Central memory CD4-positive, alpha-beta T cell (primary cell): Measurements from ENCODE around the gene ICE1.
"Not testable (repeated sequence)": the region's sequence is repeated elsewhere in the genome, so short reads cannot be mapped to it uniquely, and the experiment has no call there.

ENCODE experiments used
- DNase-seq: peaks from one replicate; pipeline ENCODE4 v3.0.0; 2022

ICE1 gene

DNA sequence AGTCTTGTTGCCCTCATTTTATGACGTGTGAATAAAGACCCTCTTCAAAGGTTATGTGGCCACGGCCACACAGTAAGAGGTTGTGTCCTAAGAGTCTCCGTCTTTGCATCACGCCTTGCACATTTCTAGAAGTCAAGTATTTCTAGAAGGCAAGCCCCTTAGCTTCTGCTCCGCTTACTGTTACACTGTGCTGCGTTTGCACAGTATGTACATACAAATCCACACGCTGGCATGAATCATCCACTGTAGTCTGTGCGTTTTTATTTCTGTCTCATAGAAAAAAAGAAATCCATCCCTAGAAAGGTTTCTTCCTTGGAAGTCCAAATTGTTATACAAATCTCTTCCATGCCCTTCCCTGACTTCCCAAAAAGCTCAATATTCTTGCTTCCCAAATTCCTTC, 21.4 kb upstream of the ICE1 start:
- no peak for DNase-seq

DNA sequence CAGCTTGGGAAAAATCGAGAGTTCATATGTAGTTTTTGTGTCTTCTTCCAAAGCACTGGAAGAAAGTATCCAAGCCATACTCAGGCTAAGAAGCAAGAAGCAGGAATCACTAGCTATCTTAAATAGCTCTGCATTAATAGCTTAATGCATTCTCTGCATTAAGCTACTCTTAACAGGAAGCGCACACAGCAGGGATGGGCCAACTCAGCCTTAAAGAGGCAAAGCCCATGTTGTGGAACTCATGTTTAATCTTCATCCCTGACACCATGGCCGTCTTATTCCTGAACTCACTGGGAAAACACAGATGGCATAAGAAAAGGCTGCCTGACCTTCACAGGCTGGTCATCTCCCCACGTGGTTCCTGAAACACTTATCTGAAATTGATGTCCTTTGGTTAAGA, 18.7 kb upstream of the ICE1 start:
- DNase-seq: no peak

DNA sequence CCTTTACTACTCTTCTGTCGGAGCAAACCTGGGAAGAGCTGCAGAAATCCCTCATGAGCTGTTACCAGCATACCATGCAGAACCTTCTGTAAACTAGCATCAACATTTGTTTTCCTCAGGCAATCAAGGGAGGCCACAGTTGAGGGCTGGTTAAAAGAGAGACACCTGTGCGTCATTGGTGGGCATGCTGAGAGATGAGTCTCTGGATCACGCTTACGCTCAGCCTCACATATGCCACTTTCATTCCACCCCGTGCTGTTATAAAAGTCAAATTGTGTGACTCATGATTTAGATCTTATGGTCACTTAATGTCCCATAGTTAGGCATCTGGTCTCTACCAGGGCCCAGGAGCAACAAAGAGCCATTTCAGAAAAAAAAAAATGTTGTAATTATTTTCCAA, 18.1 kb upstream of the ICE1 start:
- DNase-seq: no peak

DNA sequence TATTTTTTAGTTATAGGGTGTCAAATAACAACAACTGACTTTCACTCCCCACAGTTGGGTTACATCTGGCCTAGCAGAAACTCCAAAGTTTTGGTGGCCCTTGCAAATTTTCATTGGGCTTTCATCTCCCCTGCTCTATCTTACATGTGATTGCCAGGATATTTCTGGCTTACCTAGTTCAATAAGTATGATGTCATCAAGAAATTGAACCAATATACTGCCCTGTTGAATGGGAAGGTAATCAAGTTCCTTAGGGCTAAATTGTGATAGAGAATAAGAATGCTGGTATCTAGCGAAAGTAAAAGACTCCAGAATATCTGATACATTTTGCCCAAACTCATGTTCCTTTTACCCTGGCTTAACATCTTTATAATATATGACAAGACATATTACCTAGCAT, 17.0 kb upstream of the ICE1 start:
- DNase-seq: no peak

DNA sequence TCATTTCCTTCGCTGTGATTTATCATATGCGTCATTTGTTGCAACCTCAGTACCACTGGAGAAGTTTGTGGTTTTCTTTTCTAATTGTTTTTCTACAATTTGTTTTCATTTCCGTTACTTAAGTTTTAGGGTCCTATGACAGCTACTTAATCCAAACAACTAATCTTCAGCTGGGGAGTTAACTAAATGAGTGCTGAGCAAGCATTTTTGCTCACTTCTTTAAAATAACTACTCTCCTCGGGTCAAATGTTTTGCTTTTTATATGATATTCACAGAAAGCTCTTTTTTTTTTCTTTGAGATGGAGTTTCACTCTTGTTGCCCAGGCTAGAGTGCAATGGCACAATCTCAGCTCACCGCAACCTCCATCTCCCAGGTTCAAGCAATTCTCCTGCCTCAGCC, 14.6 kb upstream of the ICE1 start:
- no peak for DNase-seq

DNA sequence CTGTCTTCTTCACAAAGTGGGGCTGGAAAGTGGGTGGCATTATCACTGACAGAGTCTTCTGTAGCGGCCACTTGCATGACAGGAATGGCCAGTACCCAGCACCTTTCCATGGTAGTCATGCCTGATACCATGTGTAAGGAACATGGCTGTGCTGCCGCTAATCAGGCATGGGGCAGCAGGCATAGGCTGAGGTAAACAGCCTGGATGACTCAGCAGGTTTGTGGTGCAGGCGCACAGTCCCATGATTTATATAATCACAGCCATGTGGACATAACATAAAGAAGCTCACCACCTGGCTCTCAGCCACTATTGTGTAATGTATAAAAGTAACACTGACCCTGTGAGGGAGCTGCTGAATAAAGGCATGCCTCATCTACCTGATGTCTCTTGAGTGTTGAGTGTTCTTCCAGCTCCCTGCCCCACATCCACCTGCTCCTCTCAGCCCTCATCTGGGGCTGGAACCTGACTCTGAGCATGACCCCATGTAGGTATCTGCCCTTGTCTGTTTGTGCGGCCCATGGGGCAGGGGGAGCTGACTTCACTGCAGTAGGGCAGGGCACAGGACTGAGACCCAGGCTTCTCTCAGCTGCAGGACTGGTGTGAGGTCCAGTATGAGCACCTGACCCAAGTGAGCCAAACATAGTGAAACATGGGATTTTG, 13.2 kb upstream of the ICE1 start:
- no peak for DNase-seq

DNA sequence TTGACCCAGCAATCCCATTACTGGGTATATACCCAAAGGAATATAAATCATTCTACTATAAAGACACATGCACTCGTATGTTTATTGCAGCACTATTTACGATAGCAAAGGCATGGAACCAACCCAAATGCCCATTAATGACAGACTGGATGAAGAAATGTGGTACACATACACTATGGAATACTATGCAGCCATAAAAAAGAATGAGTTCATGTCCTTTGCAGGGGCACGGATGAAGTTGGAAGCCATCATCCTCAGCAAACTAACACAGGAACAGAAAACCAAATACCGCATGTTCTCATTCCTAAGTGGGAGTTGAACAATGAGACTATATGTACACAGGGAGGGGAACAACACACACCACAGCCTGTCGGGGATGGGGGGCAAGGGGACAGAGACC, 8.6 kb upstream of the ICE1 start:
- not testable (repeated sequence) for DNase-seq

DNA sequence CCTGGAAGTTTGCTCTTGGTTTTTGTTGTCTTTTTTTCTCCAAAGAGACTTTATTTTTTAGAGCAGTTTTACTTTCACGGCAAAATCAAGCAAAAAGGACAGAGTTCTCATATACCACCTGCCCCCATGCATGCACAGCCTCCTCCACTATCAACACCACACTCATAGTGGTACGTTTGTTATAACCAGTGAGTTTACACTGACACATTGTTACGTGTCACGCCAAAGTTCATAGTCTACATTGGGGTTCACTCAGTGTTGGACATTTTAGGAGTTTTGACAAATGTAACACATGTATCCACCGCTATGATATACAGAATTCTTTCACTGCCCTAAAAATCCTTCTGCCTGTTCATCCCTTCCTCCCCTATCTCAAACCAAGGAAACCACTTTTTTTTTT, 7.5 kb upstream of the ICE1 start:
- DNase-seq: no peak

DNA sequence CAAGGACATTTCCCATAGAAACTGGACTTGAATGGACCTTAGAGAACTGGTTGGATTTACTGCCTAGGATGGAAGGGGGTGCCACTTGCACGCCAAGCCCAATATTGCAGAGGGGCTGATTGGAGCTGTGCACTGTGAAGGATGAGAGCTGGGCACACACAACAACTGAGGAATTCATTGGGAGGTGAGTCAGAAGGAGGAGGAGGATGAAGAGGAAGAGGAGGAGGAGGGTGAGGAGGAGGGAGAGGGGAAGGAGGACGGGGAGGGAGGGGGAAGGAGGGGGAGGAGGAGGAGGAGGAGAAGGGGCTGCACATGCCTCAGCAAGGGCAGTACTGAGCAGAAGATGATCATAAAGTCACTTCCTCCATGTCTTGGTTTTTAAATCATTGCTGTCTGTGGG, 5.7 kb upstream of the ICE1 start:
- DNase-seq: no peak

DNA sequence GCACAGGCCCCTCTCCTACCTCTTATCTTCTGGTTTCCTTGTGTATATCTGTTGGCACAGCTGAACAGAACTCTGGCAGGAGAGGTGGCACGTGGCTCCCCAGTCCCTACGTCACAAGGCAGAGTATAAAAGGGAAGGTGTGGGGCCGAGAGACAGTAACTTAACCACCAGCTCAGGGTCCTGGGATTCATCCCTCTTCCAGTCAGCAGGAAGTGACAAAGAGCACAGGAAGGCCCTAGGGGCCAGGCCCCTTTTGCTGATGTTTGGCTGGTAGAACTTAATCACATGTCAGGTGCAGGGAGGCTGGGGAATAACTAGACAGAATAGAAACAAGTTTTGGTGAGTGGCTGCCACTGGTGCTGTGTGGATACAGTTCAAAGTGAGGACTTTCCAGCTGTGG, 4.5 kb upstream of the ICE1 start:
- DNase-seq: no peak

DNA sequence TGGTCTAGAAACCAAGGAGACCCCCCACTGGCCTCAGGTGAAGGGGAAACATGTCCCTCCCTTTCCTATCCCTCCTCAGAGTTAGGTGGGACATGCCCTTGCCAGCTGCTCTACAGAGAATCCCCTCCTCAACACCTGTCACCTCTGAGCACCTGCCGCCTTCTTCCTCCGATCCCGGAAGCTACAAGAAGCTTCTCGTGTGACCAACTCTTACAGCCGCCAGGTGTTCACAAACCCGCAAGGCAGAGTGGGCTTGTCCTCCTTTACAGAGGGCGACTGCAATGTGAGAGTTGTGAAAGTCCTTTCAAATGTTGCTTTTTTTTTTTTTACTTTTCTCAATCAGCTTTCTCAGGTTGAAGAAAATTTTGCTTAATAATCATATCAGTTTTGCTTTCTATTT, 3.7 kb upstream of the ICE1 start:
- DNase-seq: no peak

DNA sequence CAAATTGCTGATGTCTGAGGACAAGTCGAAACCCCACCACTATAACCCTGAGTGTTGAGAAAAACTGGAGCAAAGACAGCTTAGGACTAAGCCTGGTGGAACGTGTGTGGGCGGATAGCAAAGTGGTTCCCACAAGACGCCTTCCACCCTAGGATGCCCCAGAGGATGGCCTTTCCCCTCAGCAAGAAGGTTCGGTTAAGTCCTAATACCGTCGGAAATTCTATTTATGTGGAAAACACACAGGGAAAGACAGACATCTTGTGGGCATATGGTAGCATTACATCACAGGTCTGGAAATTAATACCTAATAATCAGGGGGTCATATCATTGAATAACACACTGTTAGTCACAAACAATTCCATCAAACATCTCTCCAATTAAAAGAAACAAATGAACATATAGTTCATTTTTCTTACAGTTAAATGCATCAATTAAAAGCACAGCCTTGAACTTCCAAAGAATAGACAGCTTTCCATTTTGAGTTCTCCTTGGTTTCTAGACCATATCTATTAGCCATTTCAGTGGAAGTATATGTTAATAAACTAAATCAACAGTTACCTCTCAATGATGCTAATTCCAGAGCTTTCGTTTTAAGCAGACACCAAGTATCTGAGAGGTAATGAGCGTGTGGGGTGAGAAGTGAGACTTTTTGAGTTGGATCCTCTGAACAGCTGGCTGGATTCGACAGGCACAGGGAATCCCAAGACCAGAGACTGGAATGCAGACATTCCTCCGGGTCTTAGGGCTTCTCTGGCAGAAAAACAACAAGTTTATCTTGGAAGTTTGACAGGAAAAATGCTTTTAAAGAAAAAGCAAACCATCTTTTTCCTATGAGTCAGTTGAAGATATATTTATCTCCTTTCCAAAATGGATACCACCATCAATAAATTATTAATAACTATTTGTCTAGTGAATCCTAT, 2.9 kb upstream of the ICE1 start:
- no peak for DNase-seq

DNA sequence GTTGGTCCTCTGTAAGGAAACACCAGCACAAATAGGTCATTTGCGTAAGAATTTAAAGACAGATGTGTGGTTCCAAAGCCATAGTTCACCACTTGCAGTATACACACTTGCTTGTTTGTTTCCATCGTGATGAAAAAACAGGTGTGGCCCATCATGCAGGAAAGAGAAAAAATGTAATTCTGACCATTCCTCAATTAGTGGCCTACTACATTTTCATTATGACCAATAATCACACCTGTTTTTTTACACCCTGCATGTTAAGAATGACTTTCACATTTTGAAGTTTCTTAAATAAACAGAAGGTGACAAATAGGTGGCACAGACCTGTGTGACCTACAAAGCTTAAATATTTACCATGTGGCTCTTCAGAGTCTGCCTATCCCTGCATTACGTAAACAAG, 2.2 kb upstream of the ICE1 start:
- DNase-seq: no peak

DNA sequence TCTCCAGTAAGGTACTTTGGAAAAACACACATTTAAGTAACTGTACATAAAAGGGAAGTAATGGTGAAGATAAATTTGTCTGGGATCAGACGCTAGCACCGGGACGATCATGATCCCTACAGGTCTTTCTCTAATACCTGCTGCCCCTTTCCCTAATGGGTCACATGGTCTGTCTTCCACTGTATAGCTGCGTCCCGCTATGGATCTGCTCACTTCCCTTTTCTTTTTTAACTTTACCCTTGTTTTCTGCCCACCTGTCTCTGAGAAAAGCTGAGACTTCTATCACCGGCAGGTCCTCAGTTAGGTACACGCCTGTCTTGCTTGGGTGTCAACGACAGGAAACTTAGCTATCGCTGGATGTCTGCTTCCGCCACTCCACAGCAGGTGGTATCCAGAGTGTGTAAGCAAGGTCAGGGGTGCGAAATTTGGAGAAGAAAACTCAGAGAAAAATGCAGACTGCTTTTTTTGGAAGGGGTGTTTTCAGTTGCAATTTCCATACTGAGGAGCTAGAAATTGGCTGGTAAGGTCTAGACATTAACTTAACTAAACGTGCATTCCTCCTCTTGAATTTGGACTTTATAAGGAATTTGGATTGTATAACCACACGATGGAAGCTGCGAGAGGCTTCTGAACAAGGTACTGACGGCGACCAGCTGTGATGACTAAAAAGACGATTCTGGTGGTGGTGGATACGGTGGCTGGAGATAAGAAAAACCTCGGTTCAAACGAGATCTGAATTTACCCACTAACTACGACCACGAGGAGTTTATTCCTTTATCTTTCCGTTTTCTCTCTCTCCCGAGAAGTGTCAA, 1.1 kb upstream of the ICE1 start:
- DNase-seq: peak; percentile 18

DNA sequence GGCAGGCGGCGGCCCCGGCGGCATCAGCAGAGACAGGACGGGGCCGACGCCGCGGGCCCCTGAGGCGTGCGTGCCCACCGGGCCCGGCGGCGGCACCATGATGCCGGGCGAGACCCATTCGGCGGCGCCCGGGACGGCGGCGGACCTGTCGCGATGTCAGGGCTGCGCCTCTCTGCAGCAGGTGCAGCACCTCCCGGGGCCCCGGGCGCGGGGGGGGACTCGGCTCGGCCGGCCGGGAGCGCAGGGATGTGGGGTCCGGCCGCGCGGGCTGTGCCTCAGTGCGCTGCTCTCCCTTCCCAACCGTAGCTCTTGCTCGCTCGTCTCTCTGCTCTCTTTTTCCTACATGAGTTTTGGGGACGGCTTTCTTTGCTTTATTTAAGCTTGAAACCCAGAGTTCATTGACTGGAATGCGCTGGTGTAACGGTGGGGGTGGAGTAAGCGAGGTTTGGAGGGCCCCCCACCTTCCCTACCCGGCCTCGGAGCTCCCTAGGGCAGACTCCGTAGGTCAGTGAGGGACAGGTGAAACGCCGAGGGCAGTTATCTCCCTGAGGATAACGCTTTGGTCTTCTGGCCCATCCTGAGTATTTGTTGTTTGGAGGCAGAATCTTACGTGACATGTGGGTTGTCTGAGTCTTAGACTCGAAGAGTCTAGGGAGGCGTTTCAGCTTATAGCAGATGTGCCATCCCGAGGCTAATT, 490 bp downstream of the ICE1 start:
- DNase-seq: no peak

DNA sequence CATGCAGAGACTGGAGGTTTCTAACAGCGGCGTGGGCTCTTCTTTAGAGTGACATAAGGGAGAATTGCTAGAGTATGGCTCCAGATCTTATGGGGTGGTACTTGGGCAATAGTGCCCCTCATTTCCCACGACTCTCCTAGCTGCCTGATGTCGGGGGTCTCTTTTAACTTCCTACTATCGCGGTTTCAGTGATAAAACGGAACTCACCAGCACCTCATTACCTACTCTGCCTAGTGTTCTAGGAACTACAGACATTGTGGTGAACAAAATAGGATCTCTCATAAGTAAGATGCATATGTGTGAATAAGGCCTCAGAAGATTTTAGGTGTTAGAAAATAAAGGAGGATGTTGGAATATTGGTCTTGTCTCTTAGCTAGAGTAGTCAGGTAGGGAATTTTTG, 1.1 kb downstream of the ICE1 start:
- DNase-seq: no peak

DNA sequence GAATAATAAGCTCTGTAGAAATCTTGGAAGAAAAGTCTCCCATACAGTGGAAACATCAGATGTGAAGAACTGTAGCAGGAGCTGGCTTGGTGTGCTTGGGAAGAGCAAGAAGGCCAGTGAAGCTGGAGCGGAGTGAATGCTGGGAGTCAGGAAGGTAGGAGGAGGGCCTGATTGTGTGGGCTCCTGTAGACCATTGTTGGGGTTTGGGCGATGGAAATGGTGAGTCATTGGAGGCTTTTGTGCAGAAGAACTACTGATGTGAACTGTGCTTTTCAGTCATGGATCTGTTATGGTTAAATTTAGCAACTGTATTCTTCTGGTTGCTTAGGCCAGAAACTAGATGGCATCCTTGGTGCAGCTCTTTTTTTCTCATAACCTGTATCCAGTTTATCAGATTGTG, 2.3 kb downstream of the ICE1 start:
- no peak for DNase-seq

DNA sequence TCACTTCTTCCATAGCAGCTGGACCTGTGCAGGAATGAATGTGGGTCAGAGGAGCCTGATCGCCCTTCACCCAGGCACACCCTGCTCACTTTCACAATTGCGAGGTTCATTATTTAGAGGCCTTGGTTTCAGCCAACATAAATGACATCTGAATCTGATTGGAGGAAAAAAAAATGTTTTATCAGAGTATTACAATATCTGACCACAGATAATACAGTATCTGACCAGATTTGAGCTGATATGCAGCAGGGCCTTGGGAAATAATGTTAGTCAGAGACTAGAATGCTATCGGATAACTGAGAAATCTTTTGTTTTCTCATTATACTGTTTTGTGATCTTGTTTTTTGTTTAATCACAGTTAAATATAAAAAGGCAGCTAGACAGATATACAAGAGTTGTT, 7.7 kb downstream of the ICE1 start:
- no peak for DNase-seq

DNA sequence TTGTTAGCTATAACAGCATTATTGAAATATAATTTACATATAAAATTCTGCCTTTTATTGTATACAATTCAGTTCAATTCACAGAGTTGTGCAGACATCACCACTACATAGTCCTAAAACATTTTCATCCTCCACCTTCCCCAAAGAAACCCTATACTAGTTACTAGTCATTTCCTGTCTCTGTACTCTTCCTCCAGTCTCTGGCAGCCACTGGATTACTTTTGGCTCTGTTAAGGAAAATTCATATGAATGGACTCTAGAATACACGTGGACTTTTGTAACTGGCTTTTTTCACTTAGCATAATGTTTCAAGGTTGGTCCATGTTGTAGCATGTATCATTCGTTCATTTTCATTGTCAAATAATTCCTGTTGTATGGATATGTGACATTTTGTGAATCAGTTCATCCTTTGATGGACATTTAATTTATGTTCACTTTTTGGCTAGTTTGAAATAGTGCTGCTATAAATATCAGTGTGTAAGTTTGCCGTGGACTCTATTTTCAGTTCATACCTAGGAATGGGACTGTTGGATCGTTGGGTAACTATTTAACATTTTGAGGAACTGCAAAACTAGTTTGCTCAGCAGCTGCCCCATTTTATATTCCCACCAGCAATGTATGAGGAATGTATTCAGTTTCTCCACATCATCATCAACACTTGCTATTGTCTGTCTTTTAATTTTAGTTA, 9.7 kb downstream of the ICE1 start:
- no peak for DNase-seq

DNA sequence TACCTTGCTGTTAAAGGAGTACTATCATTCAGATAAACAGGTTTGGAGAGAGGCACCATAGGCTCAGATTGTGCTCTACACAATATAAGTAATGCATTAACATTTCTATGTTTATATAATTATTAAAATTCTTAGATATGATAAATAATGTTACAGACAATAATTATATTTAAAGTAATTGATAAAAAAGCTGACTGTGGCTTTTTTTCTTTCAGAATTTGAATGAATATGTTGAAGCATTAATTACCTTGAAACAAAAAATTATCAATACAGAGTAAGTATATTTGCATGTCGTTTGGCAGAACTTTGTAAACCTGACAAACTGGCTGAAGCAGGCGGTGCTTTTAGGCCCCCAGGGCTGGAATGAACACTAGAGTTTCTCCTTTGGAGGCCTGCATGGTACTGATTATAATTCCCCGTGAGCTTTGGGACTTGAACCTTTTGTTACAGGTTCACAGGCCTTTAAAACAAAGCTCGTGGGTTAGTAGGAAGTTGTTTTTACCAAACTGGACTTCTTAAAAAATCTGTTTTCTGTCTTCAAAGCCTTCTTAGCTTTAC, 13.8 kb downstream of the ICE1 start:
- DNase-seq: no peak

DNA sequence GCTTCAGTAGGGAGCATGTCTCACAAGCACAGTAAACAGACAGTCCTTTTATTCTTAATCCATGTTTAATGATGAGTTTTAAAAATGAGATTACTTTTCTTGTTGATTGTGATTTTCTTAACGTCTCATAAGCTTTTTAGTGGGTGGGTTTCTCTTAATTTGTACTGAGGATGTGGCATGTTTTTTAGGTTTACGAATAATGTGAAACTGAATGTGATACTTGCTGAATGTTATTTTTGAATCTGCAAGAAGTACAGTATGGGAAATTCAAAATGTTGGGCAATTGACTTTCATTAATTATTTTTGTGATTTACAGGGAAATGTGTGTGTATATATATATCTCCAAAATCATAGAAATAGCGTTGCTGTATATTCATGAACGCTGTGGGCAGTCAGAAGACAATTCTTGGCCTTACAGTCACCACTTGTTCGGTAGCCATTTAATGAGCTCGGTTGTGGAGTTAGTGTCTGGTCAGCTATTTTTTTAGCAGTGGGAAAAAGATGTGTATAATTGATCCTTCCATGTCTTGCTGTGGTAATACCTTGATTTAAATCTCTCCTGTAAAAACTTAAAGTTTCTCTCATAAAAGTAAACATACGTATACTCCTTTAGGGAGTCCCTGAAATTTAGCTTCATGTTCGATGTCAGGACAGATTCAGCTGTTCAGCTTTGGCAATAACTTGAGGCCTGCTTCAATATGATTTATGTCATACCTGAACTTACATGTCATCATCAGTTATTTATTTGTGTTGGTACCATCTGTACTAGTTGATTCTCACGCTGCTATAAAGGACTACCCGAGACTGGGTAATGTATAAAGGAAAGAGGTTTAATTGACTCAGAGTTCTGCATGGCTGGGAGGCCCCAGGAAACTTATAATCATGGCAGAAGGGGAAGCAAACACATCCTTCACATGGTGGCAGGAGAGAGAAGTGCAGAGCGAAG, 15.0 kb downstream of the ICE1 start:
- DNase-seq: no peak
